OCI-LY1 (cell line): ENCODE results near the gene CHIT1.

ENCODE experiments used
- EZH2 ChIP-seq: fragments of 200-600 bp; sonication (generic), shearing (Covaris generic); IDR thresholded peaks from 2 replicates; pipeline ENCODE4 v1.8.0; 2017; ENCODE audit warnings: borderline replicate concordance, mixed run types, mild to moderate bottlenecking, antibody characterized with exemption, low read length, moderate library complexity, mixed read lengths
- TF ChIP-seq, protein P1 (sequence below): fragments of 200-600 bp; sonication (generic), shearing (Covaris generic); IDR thresholded peaks from 2 replicates; pipeline ENCODE4 v1.5.1; 2017; ENCODE audit warnings: mild to moderate bottlenecking, antibody characterized with exemption, low read length, moderate library complexity, mixed read lengths

DNA sequence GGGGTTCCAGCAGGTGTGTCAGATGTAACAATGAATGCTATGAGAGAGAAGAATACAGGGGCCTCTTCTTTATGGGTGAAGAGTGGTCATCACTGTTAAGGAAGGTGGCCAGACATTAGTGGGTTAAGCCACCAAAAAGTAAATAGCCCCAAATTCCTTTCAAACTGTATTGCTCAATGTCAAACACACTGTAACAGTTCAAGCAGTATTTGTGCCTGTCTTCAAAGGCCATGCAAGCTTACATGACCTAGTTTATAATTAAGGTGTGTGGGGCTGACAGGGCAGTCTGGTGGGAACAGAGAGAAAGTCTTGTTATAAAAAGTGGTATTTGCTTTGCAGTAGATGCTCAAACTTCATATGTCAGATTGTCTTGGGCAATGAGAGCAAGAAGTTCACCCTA, 18.5 kb downstream of the CHIT1 start:
- TF ChIP-seq, protein P1, sequence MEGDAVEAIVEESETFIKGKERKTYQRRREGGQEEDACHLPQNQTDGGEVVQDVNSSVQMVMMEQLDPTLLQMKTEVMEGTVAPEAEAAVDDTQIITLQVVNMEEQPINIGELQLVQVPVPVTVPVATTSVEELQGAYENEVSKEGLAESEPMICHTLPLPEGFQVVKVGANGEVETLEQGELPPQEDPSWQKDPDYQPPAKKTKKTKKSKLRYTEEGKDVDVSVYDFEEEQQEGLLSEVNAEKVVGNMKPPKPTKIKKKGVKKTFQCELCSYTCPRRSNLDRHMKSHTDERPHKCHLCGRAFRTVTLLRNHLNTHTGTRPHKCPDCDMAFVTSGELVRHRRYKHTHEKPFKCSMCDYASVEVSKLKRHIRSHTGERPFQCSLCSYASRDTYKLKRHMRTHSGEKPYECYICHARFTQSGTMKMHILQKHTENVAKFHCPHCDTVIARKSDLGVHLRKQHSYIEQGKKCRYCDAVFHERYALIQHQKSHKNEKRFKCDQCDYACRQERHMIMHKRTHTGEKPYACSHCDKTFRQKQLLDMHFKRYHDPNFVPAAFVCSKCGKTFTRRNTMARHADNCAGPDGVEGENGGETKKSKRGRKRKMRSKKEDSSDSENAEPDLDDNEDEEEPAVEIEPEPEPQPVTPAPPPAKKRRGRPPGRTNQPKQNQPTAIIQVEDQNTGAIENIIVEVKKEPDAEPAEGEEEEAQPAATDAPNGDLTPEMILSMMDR, result no peak
- TF ChIP-seq EZH2, result no peak
